ENCODE results near the gene CBY1.

CBY1 gene

GRCh38 chr22:38684895-38685294 lies 28.5 kb downstream of the CBY1 start:
- Histone ChIP-seq H3K27me3 (ENCODE audit: control insufficient read depth in 5 of 5, insufficient read depth in 4 of 5, low read length in 5 of 5) (no peaks in the 10 kb centered on the region), H3K4me3 (ENCODE audit: low read depth in 1 of 5, low read length in 5 of 5) (no peak overlapping the region), H3K9ac (ENCODE audit: low read length in 5 of 5) (peak overlapping the region in 1 of 5 donors; percentile 9), H3K36me3 (ENCODE audit: control insufficient read depth in 5 of 5, insufficient read depth in 5 of 5, low read length in 5 of 5) (peaks cover 3 to 64% (median 57%) of the 10 kb centered on the region in 5 donors), H3K9me3 (ENCODE audit: control insufficient read depth in 5 of 5, low read length in 5 of 5) (no peaks in the 10 kb centered on the region), H3K27ac (ENCODE audit: low read depth, low read length) (no peak overlapping the region), H3K4me1 (ENCODE audit: control insufficient read depth in 5 of 5, insufficient read depth in 5 of 5, low read length in 5 of 5) (peaks cover 3 to 16% (median 11%) of the 10 kb centered on the region in 5 donors)

GRCh38 chr22:38685761-38686160 lies 29.3 kb downstream of the CBY1 start:
- Histone ChIP-seq H3K4me1 (ENCODE audit: control insufficient read depth in 5 of 5, insufficient read depth in 5 of 5, low read length in 5 of 5) (peaks cover 3 to 16% (median 11%) of the 10 kb centered on the region in 5 donors), H3K36me3 (ENCODE audit: control insufficient read depth in 5 of 5, insufficient read depth in 5 of 5, low read length in 5 of 5) (peaks cover 3 to 69% (median 57%) of the 10 kb centered on the region in 5 donors), H3K9me3 (ENCODE audit: control insufficient read depth in 5 of 5, low read length in 5 of 5) (no peaks in the 10 kb centered on the region), H3K27me3 (ENCODE audit: control insufficient read depth in 5 of 5, insufficient read depth in 4 of 5, low read length in 5 of 5) (no peaks in the 10 kb centered on the region), H3K4me3 (ENCODE audit: low read depth in 1 of 5, low read length in 5 of 5) (no peak overlapping the region), H3K9ac (ENCODE audit: low read length in 5 of 5) (no peak overlapping the region), H3K27ac (ENCODE audit: low read depth, low read length) (no peak overlapping the region)

- no peak overlapping the region for H3K4me3 ChIP-seq (ENCODE audit: low read depth in 1 of 5, low read length in 5 of 5)
- peaks cover 0 to 4% (median 0%) of the 10 kb centered on the region in 5 donors for H3K4me1 ChIP-seq (ENCODE audit: control insufficient read depth in 5 of 5, insufficient read depth in 5 of 5, low read length in 5 of 5)
- no peak overlapping the region for H3K27ac ChIP-seq (ENCODE audit: low read depth, low read length)
- peaks cover 0 to 76% (median 50%) of the 10 kb centered on the region in 5 donors for H3K36me3 ChIP-seq (ENCODE audit: control insufficient read depth in 5 of 5, insufficient read depth in 5 of 5, low read length in 5 of 5)
- no peak overlapping the region for H3K9ac ChIP-seq (ENCODE audit: low read length in 5 of 5)
- no peaks in the 10 kb centered on the region for H3K27me3 ChIP-seq (ENCODE audit: control insufficient read depth in 5 of 5, insufficient read depth in 4 of 5, low read length in 5 of 5)
- H3K9me3 ChIP-seq (ENCODE audit: control insufficient read depth in 5 of 5, low read length in 5 of 5), result no peaks in the 10 kb centered on the region
Observed at GRCh38 chr22:38689651-38690050, 33.2 kb downstream of the CBY1 start.

GRCh38 chr22:38694049-38694448 lies 37.6 kb downstream of the CBY1 start:
- no peak overlapping the region for H3K27ac ChIP-seq (ENCODE audit: low read depth, low read length)

GRCh38 chr22:38694940-38695339 lies 38.5 kb downstream of the CBY1 start:
- no peaks in the 10 kb centered on the region for H3K27me3 ChIP-seq (ENCODE audit: control insufficient read depth in 5 of 5, insufficient read depth in 4 of 5, low read length in 5 of 5)
- peaks cover 10 to 49% (median 41%) of the 10 kb centered on the region in 5 donors for H3K4me1 ChIP-seq (ENCODE audit: control insufficient read depth in 5 of 5, insufficient read depth in 5 of 5, low read length in 5 of 5)
- H3K27ac ChIP-seq (ENCODE audit: low read depth, low read length), result peak overlapping the region; percentile 1
- no peaks in the 10 kb centered on the region for H3K9me3 ChIP-seq (ENCODE audit: control insufficient read depth in 5 of 5, low read length in 5 of 5)
- no peak overlapping the region for H3K4me3 ChIP-seq (ENCODE audit: low read depth in 1 of 5, low read length in 5 of 5)
- H3K9ac ChIP-seq (ENCODE audit: low read length in 5 of 5), result no peak overlapping the region
- H3K36me3 ChIP-seq (ENCODE audit: control insufficient read depth in 5 of 5, insufficient read depth in 5 of 5, low read length in 5 of 5), result peaks cover 0 to 26% (median 6%) of the 10 kb centered on the region in 5 donors

More at GRCh38 chr22:38694049-38694448, 37.6 kb downstream of the CBY1 start:
- no peaks in the 10 kb centered on the region for H3K9me3 ChIP-seq (ENCODE audit: control insufficient read depth in 5 of 5, low read length in 5 of 5)
- no peaks in the 10 kb centered on the region for H3K27me3 ChIP-seq (ENCODE audit: control insufficient read depth in 5 of 5, insufficient read depth in 4 of 5, low read length in 5 of 5)
- no peak overlapping the region for H3K9ac ChIP-seq (ENCODE audit: low read length in 5 of 5)
- H3K4me3 ChIP-seq (ENCODE audit: low read depth in 1 of 5, low read length in 5 of 5), result no peak overlapping the region
- H3K4me1 ChIP-seq (ENCODE audit: control insufficient read depth in 5 of 5, insufficient read depth in 5 of 5, low read length in 5 of 5), result peaks cover 4 to 41% (median 32%) of the 10 kb centered on the region in 5 donors
- peaks cover 0 to 33% (median 13%) of the 10 kb centered on the region in 5 donors for H3K36me3 ChIP-seq (ENCODE audit: control insufficient read depth in 5 of 5, insufficient read depth in 5 of 5, low read length in 5 of 5)

- Histone ChIP-seq H3K36me3 (ENCODE audit: control insufficient read depth in 5 of 5, insufficient read depth in 5 of 5, low read length in 5 of 5) (peaks cover 0 to 12% (median 3%) of the 10 kb centered on the region in 5 donors), H3K27me3 (ENCODE audit: control insufficient read depth in 5 of 5, insufficient read depth in 4 of 5, low read length in 5 of 5) (no peaks in the 10 kb centered on the region), H3K4me3 (ENCODE audit: low read depth in 1 of 5, low read length in 5 of 5) (peak overlapping the region in 2 of 5 donors; percentile 3 to 22), H3K4me1 (ENCODE audit: control insufficient read depth in 5 of 5, insufficient read depth in 5 of 5, low read length in 5 of 5) (peaks cover 10 to 60% (median 50%) of the 10 kb centered on the region in 5 donors), H3K9me3 (ENCODE audit: control insufficient read depth in 5 of 5, low read length in 5 of 5) (no peaks in the 10 kb centered on the region), H3K9ac (ENCODE audit: low read length in 5 of 5) (peak overlapping the region in 2 of 5 donors; percentile 0 to 56), H3K27ac (ENCODE audit: low read depth, low read length) (peak overlapping the region; percentile 70)
Observed at GRCh38 chr22:38696606-38697424, 40.4 kb downstream of the CBY1 start.

GRCh38 chr22:38697425-38698089 lies 41.1 kb downstream of the CBY1 start:
- H3K36me3 ChIP-seq (ENCODE audit: control insufficient read depth in 5 of 5, insufficient read depth in 5 of 5, low read length in 5 of 5), result peaks cover 0 to 6% (median 0%) of the 10 kb centered on the region in 5 donors
- no peaks in the 10 kb centered on the region for H3K9me3 ChIP-seq (ENCODE audit: control insufficient read depth in 5 of 5, low read length in 5 of 5)
- H3K4me1 ChIP-seq (ENCODE audit: control insufficient read depth in 5 of 5, insufficient read depth in 5 of 5, low read length in 5 of 5), result peaks cover 10 to 61% (median 50%) of the 10 kb centered on the region in 5 donors
- H3K4me3 ChIP-seq (ENCODE audit: low read depth in 1 of 5, low read length in 5 of 5), result peak overlapping the region in 1 of 5 donors; percentile 8
- no peaks in the 10 kb centered on the region for H3K27me3 ChIP-seq (ENCODE audit: control insufficient read depth in 5 of 5, insufficient read depth in 4 of 5, low read length in 5 of 5)
- peak overlapping the region; percentile 70 for H3K27ac ChIP-seq (ENCODE audit: low read depth, low read length)
- H3K9ac ChIP-seq (ENCODE audit: low read length in 5 of 5), result no peak overlapping the region

GRCh38 chr22:38698407-38699094 lies 42.1 kb downstream of the CBY1 start:
- Histone ChIP-seq H3K4me3 (ENCODE audit: low read depth in 1 of 5, low read length in 5 of 5) (peak overlapping the region in 4 of 5 donors; percentile 74 to 87 (median 80)), H3K9ac (ENCODE audit: low read length in 5 of 5) (peak overlapping the region in 3 of 5 donors; percentile 35 to 86 (median 74)), H3K36me3 (ENCODE audit: control insufficient read depth in 5 of 5, insufficient read depth in 5 of 5, low read length in 5 of 5) (peaks cover 0 to 6% (median 0%) of the 10 kb centered on the region in 5 donors), H3K27ac (ENCODE audit: low read depth, low read length) (peak overlapping the region; percentile 88), H3K4me1 (ENCODE audit: control insufficient read depth in 5 of 5, insufficient read depth in 5 of 5, low read length in 5 of 5) (peaks cover 10 to 61% (median 50%) of the 10 kb centered on the region in 5 donors), H3K9me3 (ENCODE audit: control insufficient read depth in 5 of 5, low read length in 5 of 5) (no peaks in the 10 kb centered on the region), H3K27me3 (ENCODE audit: control insufficient read depth in 5 of 5, insufficient read depth in 4 of 5, low read length in 5 of 5) (no peaks in the 10 kb centered on the region)

- peak overlapping the region; percentile 88 for H3K27ac ChIP-seq (ENCODE audit: low read depth, low read length)
- no peaks in the 10 kb centered on the region for H3K9me3 ChIP-seq (ENCODE audit: control insufficient read depth in 5 of 5, low read length in 5 of 5)
- H3K4me1 ChIP-seq (ENCODE audit: control insufficient read depth in 5 of 5, insufficient read depth in 5 of 5, low read length in 5 of 5), result peaks cover 10 to 59% (median 46%) of the 10 kb centered on the region in 5 donors
- peak overlapping the region; percentile 35 to 91 (median 86) for H3K9ac ChIP-seq (ENCODE audit: low read length in 5 of 5)
- H3K36me3 ChIP-seq (ENCODE audit: control insufficient read depth in 5 of 5, insufficient read depth in 5 of 5, low read length in 5 of 5), result peaks cover 0 to 3% (median 0%) of the 10 kb centered on the region in 5 donors
- no peaks in the 10 kb centered on the region for H3K27me3 ChIP-seq (ENCODE audit: control insufficient read depth in 5 of 5, insufficient read depth in 4 of 5, low read length in 5 of 5)
- H3K4me3 ChIP-seq (ENCODE audit: low read depth in 1 of 5, low read length in 5 of 5), result peak overlapping the region; percentile 74 to 87 (median 80)
Observed at GRCh38 chr22:38699143-38699542, 42.7 kb downstream of the CBY1 start.

Data from subcutaneous abdominal adipose tissue (tissue), 5 donors.